Astrocyte (in vitro differentiated cells and primary cell): ENCODE data around the gene IQCN.

Source experiments
- EZH2 ChIP-seq: IDR thresholded peaks from 2 replicates; pipeline ENCODE4 v1.6.1; 2012; ENCODE audit warnings: mild to moderate bottlenecking, low read length, inconsistent platforms; ENCODE audit not compliant: insufficient read depth
- TF ChIP-seq, protein P1 (sequence below): IDR thresholded peaks from 2 replicates; pipeline ENCODE4 v1.5.1; 2011; ENCODE audit warnings: low read depth, mild to moderate bottlenecking, inconsistent platforms, low read length, moderate library complexity; ENCODE audit not compliant: insufficient read depth

DNA sequence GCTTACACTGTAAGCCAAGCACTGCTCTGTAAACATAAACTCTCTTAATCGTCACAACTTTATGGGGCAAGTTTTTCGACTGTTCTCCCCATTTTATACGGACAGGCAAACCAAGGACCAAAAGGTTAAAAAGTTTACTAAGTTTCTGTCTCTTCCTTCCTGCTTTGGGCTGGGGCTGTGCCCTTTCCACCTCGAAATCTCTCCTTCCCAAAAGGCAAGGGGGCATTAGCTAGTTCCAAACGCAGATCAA lies 4.9 kb upstream of the IQCN start:
- TF ChIP-seq, protein P1, sequence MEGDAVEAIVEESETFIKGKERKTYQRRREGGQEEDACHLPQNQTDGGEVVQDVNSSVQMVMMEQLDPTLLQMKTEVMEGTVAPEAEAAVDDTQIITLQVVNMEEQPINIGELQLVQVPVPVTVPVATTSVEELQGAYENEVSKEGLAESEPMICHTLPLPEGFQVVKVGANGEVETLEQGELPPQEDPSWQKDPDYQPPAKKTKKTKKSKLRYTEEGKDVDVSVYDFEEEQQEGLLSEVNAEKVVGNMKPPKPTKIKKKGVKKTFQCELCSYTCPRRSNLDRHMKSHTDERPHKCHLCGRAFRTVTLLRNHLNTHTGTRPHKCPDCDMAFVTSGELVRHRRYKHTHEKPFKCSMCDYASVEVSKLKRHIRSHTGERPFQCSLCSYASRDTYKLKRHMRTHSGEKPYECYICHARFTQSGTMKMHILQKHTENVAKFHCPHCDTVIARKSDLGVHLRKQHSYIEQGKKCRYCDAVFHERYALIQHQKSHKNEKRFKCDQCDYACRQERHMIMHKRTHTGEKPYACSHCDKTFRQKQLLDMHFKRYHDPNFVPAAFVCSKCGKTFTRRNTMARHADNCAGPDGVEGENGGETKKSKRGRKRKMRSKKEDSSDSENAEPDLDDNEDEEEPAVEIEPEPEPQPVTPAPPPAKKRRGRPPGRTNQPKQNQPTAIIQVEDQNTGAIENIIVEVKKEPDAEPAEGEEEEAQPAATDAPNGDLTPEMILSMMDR = no peak
- TF ChIP-seq EZH2 = no peak
